Stomach smooth muscle (tissue), 2 donors: ENCODE data around the gene CALML5.

Experiments used
- H3K27ac ChIP-seq: one replicate; pipeline ENCODE4 v1.7.0; 2013; ENCODE audit warnings: mild to moderate bottlenecking, low read length, inconsistent platforms
- H3K27me3 ChIP-seq, 2 donors: one replicate each; pipeline ENCODE4 v1.7.0; 2013; ENCODE audit warnings: low read length in 2 of 2; ENCODE audit not compliant: insufficient read depth in 2 of 2, control insufficient read depth in 1 of 2
- H3K36me3 ChIP-seq, 2 donors: one replicate each; pipeline ENCODE4 v1.7.0; 2013; ENCODE audit warnings: low read length in 2 of 2; ENCODE audit not compliant: control insufficient read depth in 2 of 2, insufficient read depth in 2 of 2
- H3K4me1 ChIP-seq: one replicate; pipeline ENCODE4 v1.7.0; 2013; ENCODE audit warnings: low read length; ENCODE audit not compliant: control insufficient read depth, insufficient read depth
- H3K4me3 ChIP-seq, 2 donors: one replicate each; pipeline ENCODE4 v1.7.0; 2013; ENCODE audit warnings: low read length in 2 of 2
- H3K9ac ChIP-seq, 2 donors: one replicate each; pipeline ENCODE4 v1.7.0; 2013; ENCODE audit warnings: low read length in 2 of 2, mild to moderate bottlenecking in 1 of 2
- H3K9me3 ChIP-seq, 2 donors: one replicate each; pipeline ENCODE4 v1.7.0; 2013; ENCODE audit warnings: low read length in 2 of 2; ENCODE audit not compliant: control insufficient read depth in 2 of 2
- donor health status: healthy.
- donor health status: Pancreatic carcinoma.

The CALML5 gene

GRCh38 chr10:5497948-5498730, 1.2 kb downstream of the CALML5 start:
- Histone ChIP-seq H3K9ac (no peak overlapping the region), H3K27me3 (no peaks in the 10 kb centered on the region), H3K9me3 (no peaks in the 10 kb centered on the region), H3K27ac (no peak overlapping the region), H3K36me3 (no peaks in the 10 kb centered on the region), H3K4me1 (no peaks in the 10 kb centered on the region), H3K4me3 (no peak overlapping the region)

DNA sequence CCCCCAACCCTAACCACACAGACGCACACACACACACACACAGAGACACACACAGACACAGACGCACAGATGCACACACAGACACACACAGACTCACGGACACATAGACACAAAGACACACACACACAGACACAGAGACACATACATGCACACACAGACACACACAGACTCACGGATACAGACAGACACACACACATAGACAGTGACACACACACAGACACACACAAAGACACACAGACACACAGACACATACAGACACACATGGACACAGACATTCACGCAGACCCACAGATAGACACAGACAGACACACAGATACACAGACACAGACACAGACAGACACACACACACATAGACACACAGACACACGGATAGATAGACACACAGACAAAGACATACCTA, 2.1 kb downstream of the CALML5 start:
- Histone ChIP-seq H3K4me1 (no peaks in the 10 kb centered on the region), H3K27ac (no peak overlapping the region), H3K36me3 (no peaks in the 10 kb centered on the region), H3K4me3 (no peak overlapping the region), H3K9ac (no peak overlapping the region), H3K9me3 (peaks cover 0 to 4% of the 10 kb centered on the region in 2 donors), H3K27me3 (no peaks in the 10 kb centered on the region)

DNA sequence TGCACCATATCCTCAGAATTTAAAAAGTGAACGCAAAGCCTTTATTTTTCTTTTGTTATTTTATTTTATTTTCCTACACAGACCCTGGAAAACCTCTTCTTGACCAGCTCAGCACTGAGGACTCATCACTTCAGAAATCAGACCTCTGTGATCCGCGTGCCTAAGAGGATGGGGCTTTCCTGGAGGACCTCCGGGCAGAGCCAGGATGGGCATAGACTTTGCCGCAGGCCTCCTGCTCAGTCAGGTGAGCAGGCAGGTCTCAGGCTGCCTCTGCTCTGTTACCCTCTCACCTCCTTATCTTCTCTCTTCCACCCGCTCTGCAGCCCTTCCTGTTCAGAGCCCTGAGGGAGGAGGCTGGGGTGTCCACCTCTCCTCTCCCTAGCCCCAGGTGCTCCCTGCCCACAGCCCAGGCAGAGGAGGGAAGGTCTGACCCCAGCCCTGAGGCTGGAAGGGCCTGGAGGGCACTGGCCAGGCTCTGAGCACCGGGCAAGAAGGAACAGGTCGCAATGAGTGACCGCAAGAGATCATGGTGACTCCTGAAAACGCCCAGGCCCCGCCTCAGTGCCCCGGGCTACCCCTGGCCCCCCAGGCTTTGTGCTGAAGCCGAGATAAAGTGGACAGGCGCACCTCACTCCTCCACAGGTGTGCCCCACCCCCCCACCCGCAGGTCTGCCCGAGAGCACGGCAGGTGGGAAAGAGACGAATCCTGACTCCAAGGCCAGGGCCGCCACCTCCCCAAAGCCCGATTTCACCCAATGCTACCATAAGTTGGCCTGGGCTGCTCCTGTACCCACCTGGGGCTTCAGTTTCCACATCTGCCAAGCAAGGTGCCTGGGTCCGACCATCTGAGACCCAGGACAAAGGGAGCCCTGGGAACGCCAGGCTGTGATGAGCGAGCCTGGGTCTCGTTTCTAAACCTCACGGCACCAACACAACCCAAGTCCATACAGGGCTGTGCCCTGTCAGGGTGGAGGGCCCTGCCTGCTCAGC, 2.8 kb downstream of the CALML5 start:
- no peak overlapping the region for H3K9ac ChIP-seq
- peaks cover 0 to 5% of the 10 kb centered on the region in 2 donors for H3K9me3 ChIP-seq
- no peak overlapping the region for H3K27ac ChIP-seq
- H3K36me3 ChIP-seq = no peaks in the 10 kb centered on the region
- no peaks in the 10 kb centered on the region for H3K4me1 ChIP-seq
- H3K4me3 ChIP-seq = no peak overlapping the region
- H3K27me3 ChIP-seq = no peaks in the 10 kb centered on the region

- Histone ChIP-seq H3K9me3 (peaks cover 0 to 5% of the 10 kb centered on the region in 2 donors), H3K4me1 (no peaks in the 10 kb centered on the region), H3K9ac (no peak overlapping the region), H3K4me3 (no peak overlapping the region), H3K27me3 (no peaks in the 10 kb centered on the region), H3K27ac (no peak overlapping the region), H3K36me3 (no peaks in the 10 kb centered on the region)
Observed at GRCh38 chr10:5494611-5495010, 4.8 kb downstream of the CALML5 start.

DNA sequence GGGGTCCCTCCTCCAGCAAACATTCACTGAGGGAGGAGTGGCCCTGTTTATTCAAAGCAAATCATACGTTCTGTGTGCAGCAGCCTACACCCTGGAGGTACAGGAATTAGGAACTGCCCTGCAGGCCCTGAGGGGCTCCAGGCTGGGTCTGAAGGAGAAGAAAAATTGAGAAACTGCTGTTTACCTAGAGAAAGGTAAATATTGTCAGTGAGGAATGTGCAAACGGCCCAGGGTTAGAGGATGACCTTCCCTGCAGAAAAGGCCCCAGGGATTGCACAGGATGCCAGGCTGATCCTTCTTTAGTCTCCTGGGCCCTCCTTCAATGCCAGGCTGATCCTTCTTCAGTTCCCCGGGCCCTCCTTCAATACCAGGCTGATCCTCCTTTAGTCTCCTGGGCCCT, 5.7 kb downstream of the CALML5 start:
- H3K9ac ChIP-seq = no peak overlapping the region
- H3K9me3 ChIP-seq = peaks cover 0 to 5% of the 10 kb centered on the region in 2 donors
- no peaks in the 10 kb centered on the region for H3K27me3 ChIP-seq
- H3K27ac ChIP-seq = no peak overlapping the region
- H3K4me1 ChIP-seq = no peaks in the 10 kb centered on the region
- H3K4me3 ChIP-seq = no peak overlapping the region
- no peaks in the 10 kb centered on the region for H3K36me3 ChIP-seq

GRCh38 chr10:5492929-5493576, 6.3 kb downstream of the CALML5 start:
- Histone ChIP-seq H3K27ac (no peak overlapping the region), H3K4me3 (no peak overlapping the region), H3K4me1 (no peaks in the 10 kb centered on the region), H3K27me3 (no peaks in the 10 kb centered on the region), H3K9me3 (peaks cover 0 to 5% of the 10 kb centered on the region in 2 donors), H3K9ac (no peak overlapping the region), H3K36me3 (no peaks in the 10 kb centered on the region)

DNA sequence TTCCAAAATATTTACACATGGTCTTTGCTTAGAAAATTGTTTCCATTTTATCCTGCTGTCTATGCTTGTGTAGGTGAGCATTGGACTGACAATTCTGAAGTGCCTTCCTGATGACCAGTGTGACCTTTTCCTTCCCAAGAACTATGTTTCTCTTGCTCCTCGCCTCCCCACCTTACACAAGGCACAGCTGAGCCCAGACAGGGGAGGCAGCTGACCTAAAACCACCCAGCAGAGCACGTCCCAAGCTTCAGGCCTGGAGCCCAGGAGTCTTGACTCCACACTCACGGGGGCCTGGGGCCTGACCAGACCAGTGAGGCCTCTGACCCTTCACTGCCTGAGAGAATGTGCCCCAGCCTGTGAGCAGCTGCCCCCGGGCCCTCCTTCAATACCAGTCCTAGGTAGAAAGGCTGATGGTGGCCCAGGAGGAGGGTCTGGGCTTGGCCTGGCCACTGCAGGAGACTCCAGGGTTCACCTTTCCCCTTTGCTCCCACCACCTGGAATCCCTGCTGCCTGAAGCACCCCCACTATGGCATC, 7.0 kb downstream of the CALML5 start:
- H3K36me3 ChIP-seq = no peaks in the 10 kb centered on the region
- peaks cover 0 to 5% of the 10 kb centered on the region in 2 donors for H3K9me3 ChIP-seq
- H3K27me3 ChIP-seq = no peaks in the 10 kb centered on the region
- no peak overlapping the region for H3K27ac ChIP-seq
- H3K4me1 ChIP-seq = no peaks in the 10 kb centered on the region
- H3K4me3 ChIP-seq = no peak overlapping the region
- no peak overlapping the region for H3K9ac ChIP-seq

DNA sequence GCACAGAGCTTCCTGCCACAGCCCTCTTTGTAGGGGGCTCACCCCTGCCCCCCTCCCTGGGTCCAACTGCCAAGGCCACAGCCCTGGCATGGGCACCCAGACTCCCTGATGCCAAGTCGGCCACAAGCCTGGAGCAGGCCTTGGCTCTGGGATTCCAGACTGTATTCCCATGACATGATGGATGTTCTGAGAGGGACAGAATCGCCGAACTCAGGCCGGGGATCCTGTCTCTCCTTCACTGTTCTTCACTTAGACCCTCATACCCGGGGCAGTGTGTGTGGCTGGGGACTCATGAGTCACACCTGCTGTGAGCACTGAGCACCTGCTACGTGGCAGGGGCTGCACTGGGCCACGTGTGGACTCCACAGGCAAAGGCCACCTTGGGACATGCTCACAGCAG, 7.9 kb downstream of the CALML5 start:
- H3K27ac ChIP-seq = no peak overlapping the region

GRCh38 chr10:5490698-5491464, 8.5 kb downstream of the CALML5 start:
- H3K36me3 ChIP-seq = no peaks in the 10 kb centered on the region
- no peak overlapping the region for H3K27ac ChIP-seq
- no peaks in the 10 kb centered on the region for H3K27me3 ChIP-seq
- no peak overlapping the region for H3K4me3 ChIP-seq
- H3K4me1 ChIP-seq = no peaks in the 10 kb centered on the region
- peaks cover 0 to 5% of the 10 kb centered on the region in 2 donors for H3K9me3 ChIP-seq
- no peak overlapping the region for H3K9ac ChIP-seq

More for the DNA sequence above, 7.9 kb downstream of the CALML5 start:
- no peaks in the 10 kb centered on the region for H3K4me1 ChIP-seq
- no peaks in the 10 kb centered on the region for H3K36me3 ChIP-seq
- H3K9me3 ChIP-seq = peaks cover 0 to 5% of the 10 kb centered on the region in 2 donors
- no peak overlapping the region for H3K4me3 ChIP-seq
- no peak overlapping the region for H3K9ac ChIP-seq
- no peaks in the 10 kb centered on the region for H3K27me3 ChIP-seq

GRCh38 chr10:5490032-5490431, 9.3 kb downstream of the CALML5 start:
- Histone ChIP-seq H3K9ac (no peak overlapping the region), H3K36me3 (no peaks in the 10 kb centered on the region), H3K4me3 (no peak overlapping the region), H3K9me3 (peaks cover 0 to 5% of the 10 kb centered on the region in 2 donors), H3K4me1 (no peaks in the 10 kb centered on the region), H3K27me3 (no peaks in the 10 kb centered on the region), H3K27ac (no peak overlapping the region)
